ENCODE results near the gene HS6ST2. TPM values are rescaled to one million over a fixed set of nuclear protein-coding genes. Genes with fewer than 3 reads are reported as not detected.

Gene HS6ST2
- total RNA-seq, 1 donor from 2014 or later, result 35.8 TPM

- Mint-ChIP-seq H3K36me3 (peaks cover 21% of the 10 kb centered on the region), H3K27me3 (no peaks in the 10 kb centered on the region), H3K9me3 (peaks cover 12% of the 10 kb centered on the region), H3K4me3 (no peak overlapping the region), H3K27ac (no peak overlapping the region), H3K4me1 (ENCODE audit: unreplicated experiment) (peaks cover 3% of the 10 kb centered on the region)
- no peak for TF ChIP-seq CTCF (conservative IDR thresholded peaks at IDR 0.05)
- DNase-seq (ENCODE audit: extremely low spot score, unreplicated experiment), result no peak
Observed at GRCh38 chrX:132933170-132933569, 25.3 kb downstream of the HS6ST2 start.

- peaks cover 11% of the 10 kb centered on the region for H3K9me3 Mint-ChIP-seq
- peaks cover 17% of the 10 kb centered on the region for H3K4me1 Mint-ChIP-seq (ENCODE audit: unreplicated experiment)
- peaks cover 25% of the 10 kb centered on the region for H3K36me3 Mint-ChIP-seq
- H3K27ac Mint-ChIP-seq, result no peak overlapping the region
- H3K27me3 Mint-ChIP-seq, result no peaks in the 10 kb centered on the region
- no peak overlapping the region for H3K4me3 Mint-ChIP-seq
- no peak for DNase-seq (ENCODE audit: extremely low spot score, unreplicated experiment)
- no peak for TF ChIP-seq CTCF (conservative IDR thresholded peaks at IDR 0.05)
Observed at GRCh38 chrX:132924426-132924825, 34.0 kb downstream of the HS6ST2 start.

GRCh38 chrX:132918523-132918922, 39.9 kb downstream of the HS6ST2 start:
- Mint-ChIP-seq H3K4me1 (ENCODE audit: unreplicated experiment) (peaks cover 20% of the 10 kb centered on the region), H3K27me3 (no peaks in the 10 kb centered on the region), H3K27ac (no peak overlapping the region), H3K9me3 (peaks cover 8% of the 10 kb centered on the region), H3K4me3 (no peak overlapping the region), H3K36me3 (peaks cover 25% of the 10 kb centered on the region)
- DNase-seq (ENCODE audit: extremely low spot score, unreplicated experiment), result no peak
- TF ChIP-seq CTCF (conservative IDR thresholded peaks at IDR 0.05), result no peak

- no peaks in the 10 kb centered on the region for H3K27me3 Mint-ChIP-seq
- no peak overlapping the region for H3K4me3 Mint-ChIP-seq
Observed at GRCh38 chrX:132916349-132916748, 42.1 kb downstream of the HS6ST2 start.

GRCh38 chrX:132909643-132910042, 48.8 kb downstream of the HS6ST2 start:
- H3K36me3 Mint-ChIP-seq, result peaks cover 21% of the 10 kb centered on the region
- no peak for TF ChIP-seq CTCF (conservative IDR thresholded peaks at IDR 0.05)
- no peaks in the 10 kb centered on the region for H3K27me3 Mint-ChIP-seq
- H3K4me1 Mint-ChIP-seq (ENCODE audit: unreplicated experiment), result peaks cover 25% of the 10 kb centered on the region
- peaks cover 12% of the 10 kb centered on the region for H3K9me3 Mint-ChIP-seq
- H3K4me3 Mint-ChIP-seq, result no peak overlapping the region
- peak overlapping the region; percentile 27 for H3K27ac Mint-ChIP-seq
- no peak for DNase-seq (ENCODE audit: extremely low spot score, unreplicated experiment)

More at GRCh38 chrX:132916349-132916748, 42.1 kb downstream of the HS6ST2 start:
- Mint-ChIP-seq H3K36me3 (peaks cover 29% of the 10 kb centered on the region), H3K4me1 (ENCODE audit: unreplicated experiment) (peaks cover 16% of the 10 kb centered on the region), H3K27ac (no peak overlapping the region), H3K9me3 (peaks cover 12% of the 10 kb centered on the region)
- no peak for TF ChIP-seq CTCF (conservative IDR thresholded peaks at IDR 0.05)
- DNase-seq (ENCODE audit: extremely low spot score, unreplicated experiment), result no peak

- H3K4me1 Mint-ChIP-seq (ENCODE audit: unreplicated experiment), result peaks cover 21% of the 10 kb centered on the region
- H3K9me3 Mint-ChIP-seq, result peaks cover 10% of the 10 kb centered on the region
- no peak overlapping the region for H3K4me3 Mint-ChIP-seq
- H3K36me3 Mint-ChIP-seq, result peaks cover 17% of the 10 kb centered on the region
- H3K27ac Mint-ChIP-seq, result no peak overlapping the region
- H3K27me3 Mint-ChIP-seq, result no peaks in the 10 kb centered on the region
- TF ChIP-seq CTCF (conservative IDR thresholded peaks at IDR 0.05), result no peak
- no peak for DNase-seq (ENCODE audit: extremely low spot score, unreplicated experiment)
Observed at GRCh38 chrX:132908891-132909290, 49.5 kb downstream of the HS6ST2 start.

All from type B pancreatic cell (in vitro differentiated cells).